GM21619 (cell line): ENCODE data around the gene TSKS.

ENCODE experiments used
- ATAC-seq: cut with Tn5 transposase; IDR thresholded peaks from one replicate; pipeline ENCODE4 v1.9.1; 2021; ENCODE audit not compliant: unreplicated experiment

Gene TSKS, protein sequence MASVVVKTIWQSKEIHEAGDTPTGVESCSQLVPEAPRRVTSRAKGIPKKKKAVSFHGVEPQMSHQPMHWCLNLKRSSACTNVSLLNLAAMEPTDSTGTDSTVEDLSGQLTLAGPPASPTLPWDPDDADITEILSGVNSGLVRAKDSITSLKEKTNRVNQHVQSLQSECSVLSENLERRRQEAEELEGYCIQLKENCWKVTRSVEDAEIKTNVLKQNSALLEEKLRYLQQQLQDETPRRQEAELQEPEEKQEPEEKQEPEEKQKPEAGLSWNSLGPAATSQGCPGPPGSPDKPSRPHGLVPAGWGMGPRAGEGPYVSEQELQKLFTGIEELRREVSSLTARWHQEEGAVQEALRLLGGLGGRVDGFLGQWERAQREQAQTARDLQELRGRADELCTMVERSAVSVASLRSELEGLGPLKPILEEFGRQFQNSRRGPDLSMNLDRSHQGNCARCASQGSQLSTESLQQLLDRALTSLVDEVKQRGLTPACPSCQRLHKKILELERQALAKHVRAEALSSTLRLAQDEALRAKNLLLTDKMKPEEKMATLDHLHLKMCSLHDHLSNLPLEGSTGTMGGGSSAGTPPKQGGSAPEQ

DNA sequence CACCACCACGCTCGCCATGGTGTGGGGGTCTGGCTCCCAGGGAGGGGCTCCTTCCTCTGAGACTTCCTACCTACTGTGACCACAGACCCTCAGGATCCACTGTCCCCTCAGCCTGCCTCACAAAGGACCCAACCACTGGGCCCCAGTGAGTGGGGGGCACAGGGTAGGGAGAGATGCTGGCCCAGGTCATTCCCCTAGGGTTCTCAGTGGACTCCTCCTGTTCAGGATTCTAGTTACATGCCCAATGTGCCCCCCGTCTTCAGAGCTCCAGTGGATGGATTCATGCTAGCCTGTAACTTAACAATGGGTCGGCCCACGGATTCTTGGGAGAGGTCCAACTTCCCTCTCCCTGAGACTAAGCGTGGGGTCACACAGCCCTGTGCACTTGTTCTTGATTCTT, at the start of gene TSKS:
Gene TSKS (minus strand): TSS at position 77 of the 400 bp plus-strand sequence. CDS start 59 bp downstream, at position 18.
- no peak for ATAC-seq

DNA sequence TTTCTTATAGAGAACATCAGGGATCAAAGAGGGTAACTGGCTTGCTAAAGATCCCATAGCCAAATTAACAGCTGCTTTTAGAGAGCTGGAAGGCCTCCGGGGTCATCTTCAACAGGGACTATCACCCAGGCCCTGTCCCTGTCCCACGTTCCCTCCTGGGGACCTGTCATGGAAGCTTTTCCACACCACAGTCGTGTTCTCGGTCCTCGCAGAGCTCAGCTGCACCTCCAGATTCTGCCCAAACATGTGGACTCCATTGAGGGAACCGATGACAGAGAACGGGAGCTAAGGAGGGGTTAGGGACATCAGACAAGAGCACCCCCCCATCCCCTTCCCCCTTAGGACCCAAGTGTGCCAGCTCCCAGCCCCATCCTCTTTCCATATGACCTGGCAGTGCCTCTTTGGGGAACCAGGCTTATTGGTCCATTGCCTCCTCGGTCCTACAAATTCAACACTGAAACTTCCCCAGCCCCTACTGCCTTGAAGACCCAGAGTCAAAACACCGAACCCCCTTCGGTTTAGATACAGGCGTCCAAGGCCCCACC, 49.4 kb upstream of the TSKS start:
- no peak for ATAC-seq

DNA sequence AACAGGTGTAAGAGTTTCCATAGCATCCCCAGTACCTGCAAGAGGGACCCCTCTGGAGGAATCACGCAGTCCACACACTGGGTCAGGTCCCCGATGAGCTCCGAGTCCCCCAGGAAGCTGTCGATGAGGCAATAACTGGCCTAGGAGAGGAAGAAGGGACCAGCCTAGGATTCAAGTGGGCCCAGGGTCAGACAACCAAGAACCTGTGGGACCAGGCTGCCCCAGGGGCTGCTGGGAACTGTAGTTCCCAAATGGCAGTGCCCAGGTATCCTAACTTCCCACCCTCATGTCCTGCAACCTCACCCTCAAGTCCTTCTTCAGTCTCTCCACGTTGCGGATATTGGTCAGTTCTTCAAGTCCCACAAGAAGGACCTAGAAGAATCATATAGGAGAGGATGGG, 48.2 kb upstream of the TSKS start:
- no peak for ATAC-seq

DNA sequence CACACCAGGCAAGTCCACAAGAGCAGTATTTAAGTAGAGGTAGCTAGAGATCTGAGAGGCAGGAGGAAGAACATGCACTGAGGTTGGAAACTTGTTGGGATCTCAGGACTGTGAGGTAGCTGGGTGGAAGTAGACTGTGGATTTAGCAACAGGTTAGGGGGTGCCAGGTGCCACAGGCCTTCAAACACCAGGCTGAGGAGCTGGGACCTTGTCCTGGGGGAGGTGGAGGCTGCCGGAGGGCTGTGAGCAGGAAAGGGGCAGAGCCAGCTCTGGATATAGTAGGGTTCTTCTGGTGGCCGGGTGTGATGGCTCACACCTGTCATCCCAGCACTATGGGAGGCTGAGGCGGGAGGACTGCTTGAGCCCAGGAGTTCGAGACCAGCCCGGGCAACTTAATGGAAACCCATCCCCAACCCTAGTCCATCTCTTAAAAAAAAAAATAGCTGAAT, 46.9 kb upstream of the TSKS start:
- no peak for ATAC-seq

DNA sequence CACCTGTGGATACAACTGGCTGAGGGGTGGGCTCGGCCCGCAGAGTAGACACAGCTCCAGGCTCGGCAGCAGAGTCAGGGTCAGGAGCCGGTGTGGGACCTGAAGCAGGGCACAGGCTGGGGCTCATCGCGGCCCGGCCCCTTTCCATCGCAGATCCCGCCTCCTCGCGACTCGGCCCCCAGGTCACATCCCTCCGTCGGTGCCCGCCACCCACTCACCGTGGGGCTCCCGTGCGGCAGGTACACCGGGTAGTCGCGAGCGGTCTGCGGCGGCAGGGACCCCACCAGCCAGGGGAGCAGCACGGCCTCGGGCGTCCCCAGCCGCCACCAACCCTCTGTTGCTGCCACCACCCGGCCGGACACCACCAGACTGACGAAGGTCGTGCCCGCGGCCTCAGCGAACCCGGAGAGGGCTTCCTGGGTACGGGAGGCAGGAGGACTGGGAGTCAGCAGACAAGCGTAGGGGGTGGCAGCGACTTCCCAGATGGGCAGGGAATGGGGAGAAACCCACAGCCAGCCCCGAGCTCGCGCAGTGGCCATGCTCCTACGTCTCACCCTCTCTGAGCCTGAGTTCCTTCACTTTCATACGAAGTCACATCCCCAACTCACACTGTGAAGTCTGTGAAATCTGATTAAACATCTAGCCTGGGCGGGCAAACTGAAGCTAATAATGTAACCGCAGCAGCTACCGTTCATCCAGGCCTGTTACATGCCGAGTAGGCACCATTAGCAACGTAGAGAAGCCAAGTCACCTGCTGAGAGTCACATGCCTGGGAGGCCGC, 46.2 kb upstream of the TSKS start:
- no peak for ATAC-seq

DNA sequence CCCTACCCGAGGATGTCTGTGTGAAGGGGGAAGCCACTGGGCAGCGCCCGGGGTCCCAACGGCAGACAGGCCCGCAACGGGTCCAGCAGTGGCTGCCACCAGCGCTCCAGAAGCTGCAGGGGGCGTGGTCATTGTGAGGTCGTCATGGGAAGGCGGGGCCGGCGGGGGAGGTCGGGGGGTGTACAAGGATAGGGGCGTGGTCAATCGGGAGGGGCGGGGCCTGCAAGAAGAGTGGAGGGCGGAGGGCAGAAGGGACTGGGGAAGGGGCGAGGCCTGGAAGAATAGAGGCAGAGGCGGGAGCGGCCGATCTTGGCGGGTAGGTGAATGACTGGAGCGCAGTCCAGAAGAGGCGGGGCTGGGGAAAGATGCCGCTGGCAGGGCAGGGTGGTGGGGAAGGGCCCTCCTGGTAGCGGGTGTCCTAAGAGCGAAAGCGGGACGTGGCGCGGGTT, 45.6 kb upstream of the TSKS start:
- no peak for ATAC-seq

DNA sequence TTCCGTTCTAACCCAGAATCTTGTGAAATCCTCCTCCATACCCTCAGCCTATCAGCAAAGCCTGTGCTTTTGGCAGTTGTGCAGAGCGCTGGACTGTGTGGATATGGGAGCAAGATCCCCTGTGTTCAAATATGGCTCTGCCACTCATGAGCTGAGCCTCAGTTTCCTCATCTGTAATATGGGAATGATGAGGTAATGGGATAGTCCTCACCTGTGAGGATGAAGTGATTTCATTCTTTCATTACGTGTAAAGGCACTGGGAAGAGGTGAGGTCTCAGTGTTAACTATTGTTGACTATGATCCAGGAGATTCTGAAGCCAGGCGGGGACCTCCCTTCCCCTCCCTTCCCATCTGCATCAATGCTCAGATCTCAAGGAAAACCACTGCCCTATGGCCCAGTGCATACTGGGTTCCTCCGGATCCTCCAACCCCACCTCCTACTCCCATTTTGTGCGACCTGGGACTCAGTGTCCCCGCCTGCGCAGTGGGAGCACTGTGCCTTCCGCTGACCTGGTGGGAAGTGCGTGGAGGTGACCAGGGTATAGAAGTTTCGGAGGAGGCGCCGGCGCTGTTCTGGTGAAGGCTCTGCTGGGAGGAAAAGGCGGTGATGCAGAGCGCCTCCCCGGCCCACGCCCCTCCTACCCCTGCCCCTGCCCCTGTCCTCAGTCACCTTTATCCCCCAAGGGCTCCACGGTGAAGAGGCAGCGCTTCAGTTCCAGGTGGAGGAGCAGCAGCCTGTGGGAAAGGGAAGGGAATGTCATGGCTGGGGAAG, 45.0 kb upstream of the TSKS start:
- ATAC-seq: no peak

DNA sequence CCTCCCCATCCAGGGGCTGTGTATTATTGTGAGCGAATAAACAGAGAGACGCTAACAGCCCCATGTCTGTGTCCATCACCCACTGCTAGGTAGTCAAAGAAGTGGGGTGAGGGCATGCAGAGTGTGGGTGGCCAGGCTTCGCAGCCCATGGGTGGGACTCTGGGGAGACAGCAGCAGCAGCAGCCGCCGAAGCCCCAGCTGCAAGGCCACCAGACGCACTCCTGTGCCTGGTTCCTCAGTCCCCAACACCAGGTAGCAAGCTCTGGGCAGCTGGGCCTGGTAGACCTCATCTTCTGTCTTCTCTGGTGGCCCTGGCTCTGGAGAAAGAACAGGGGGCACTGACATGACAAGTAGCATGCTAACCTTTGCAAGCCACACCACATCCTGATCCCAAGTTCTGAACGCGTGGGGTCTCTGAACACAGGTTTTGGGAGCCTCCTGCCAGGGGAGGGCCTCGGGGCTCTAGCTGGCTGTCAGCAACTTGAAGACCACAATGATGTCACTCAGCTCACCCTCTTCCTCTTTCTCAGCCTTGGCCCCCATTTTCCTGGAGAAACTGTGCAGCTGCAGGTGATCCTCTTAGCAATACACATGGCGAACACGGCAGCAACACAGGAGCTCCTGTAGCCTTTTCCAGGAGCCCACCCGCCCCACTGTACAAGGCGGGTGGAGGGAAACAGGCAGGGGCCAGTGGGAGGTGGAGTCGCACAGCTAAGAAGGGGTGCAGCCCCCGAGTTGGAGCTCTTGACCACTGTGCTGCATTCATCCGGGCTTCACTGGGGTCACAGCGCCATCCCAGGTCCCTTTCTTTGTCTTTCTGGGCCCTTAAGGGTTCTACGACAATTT, 44.2 kb upstream of the TSKS start:
- no peak for ATAC-seq

DNA sequence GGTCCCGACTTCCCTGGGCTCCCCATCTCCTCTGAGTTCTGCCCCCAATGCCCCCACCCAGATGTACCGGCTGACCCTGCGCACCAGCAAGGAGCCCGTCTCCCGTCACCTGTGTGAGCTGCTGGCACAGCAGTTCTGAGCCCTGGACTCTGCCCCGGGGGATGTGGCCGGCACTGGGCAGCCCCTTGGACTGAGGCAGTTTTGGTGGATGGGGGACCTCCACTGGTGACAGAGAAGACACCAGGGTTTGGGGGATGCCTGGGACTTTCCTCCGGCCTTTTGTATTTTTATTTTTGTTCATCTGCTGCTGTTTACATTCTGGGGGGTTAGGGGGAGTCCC, 43.5 kb upstream of the TSKS start:
- ATAC-seq: no peak

DNA sequence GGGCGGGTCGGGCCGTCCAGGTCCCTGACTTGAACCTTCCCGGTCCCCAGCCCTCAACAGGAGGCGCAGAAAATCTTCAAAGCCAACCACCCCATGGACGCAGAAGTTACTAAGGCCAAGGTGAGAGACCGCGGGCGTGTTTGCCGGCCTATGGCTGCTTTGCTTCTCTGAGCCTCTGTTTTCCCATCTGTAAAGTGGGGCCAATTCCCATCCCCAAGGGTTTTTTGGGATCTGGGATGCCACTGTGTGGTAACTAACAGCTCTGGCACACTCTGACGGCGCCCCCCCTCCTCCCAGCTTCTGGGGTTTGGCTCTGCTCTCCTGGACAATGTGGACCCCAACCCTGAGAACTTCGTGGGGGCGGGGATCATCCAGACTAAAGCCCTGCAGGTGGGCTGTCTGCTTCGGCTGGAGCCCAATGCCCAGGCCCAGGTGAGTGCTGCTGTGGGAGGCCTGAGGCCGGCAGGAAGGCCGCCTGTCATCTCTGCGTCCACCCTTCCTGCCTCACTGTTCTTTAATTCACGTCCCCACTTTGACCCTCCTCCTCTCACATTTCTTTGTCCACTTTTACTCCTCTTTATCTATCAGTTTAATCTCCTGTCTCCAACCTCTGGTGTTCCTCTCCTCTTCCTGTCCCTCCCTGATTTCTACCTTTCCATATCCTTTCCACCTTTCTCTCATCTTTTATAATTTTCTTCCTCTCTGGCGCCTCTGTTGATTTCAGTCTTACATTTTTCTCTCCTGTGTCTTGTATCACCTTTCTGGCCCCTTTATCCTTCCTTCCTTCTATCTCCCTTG, 42.9 kb upstream of the TSKS start:
- no peak for ATAC-seq

DNA sequence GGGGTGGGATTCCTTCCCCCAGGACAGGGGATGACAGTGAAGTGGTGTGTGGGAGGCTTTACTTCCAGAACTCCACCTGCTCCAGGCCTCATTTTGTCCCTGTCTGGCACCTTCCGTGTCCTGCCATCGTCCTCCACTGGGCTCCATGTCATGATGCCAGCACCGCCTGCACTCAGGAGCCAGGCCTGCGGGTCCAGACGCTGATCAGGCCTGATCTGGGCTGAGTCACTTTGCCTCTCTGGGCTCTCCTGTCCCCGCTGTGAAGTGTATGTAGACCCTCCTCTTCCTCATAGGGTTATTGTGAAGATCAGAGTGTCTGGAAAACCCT, 40.4 kb upstream of the TSKS start:
- ATAC-seq: no peak

DNA sequence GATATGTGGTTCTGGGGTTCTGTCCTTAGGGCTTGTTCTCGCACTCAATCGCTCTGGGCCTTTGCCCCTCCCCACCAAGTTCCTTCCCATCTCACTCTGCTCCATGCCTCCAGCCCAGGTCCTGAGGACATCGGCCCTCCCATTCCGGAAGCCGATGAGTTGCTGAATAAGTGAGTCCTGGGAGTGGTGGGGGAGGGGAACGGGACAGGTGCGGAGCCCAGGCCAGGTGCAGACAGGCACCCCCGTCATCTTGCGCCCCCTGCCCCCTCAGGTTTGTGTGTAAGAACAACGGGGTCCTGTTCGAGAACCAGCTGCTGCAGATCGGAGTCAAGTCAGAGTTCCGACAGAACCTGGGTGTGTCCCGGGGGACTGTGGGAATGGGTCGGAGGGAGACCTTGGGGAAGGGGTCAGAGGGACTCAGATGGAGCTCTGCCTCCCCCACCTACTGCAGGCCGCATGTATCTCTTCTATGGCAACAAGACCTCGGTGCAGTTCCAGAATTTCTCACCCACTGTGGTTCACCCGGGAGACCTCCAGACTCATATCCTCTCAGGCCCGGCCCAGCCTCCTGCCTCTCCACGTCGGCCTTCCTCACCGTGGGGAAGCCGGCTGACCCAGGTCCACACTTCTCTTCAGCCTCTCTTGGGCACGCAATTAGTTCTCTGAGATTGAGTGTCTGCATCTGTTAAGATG, 39.9 kb upstream of the TSKS start:
- ATAC-seq: no peak

DNA sequence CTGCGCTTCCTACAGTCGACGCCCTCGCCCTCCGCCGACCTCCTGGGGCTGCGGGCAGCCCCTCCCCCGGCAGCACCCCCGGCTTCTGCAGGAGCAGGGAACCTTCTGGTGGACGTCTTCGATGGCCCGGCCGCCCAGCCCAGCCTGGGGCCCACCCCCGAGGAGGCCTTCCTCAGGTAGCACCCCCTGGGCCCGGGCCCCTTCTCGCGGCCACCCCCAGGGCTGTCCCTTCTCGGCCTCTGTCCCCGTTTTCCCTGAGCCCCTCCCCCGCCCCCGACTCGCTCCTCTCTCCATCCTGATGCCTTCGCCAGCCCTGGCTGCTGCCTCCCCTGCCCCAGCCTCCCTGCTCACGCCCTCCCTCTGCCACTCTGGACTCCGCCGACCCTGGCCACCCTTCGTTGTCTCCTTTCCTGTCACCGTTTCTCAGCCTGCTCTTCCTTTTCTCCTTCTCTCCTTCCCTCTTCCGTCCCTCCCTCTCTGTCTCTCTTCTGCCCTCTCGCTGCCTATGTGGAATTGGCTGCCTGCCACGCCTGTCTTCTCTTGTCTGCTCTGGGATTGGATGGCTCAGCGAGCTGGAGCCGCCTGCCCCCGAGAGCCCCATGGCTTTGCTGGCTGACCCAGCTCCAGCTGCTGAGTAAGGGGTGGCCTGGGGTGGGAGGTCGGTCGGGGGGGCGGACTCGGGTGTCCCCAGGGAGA, 39.0 kb upstream of the TSKS start:
- no peak for ATAC-seq

DNA sequence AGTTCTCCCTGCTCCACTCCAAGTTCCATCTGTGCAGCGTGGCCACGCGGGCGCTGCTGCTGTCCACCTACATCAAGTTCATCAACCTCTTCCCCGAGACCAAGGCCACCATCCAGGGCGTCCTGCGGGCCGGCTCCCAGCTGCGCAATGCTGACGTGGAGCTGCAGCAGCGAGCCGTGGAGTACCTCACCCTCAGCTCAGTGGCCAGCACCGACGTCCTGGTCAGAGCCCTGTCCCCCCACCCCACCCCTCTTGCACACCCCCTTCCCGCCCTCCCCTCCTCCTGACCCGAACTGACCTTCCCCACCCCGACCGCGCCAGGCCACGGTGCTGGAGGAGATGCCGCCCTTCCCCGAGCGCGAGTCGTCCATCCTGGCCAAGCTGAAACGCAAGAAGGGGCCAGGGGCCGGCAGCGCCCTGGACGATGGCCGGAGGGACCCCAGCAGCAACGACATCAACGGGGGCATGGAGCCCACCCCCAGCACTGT, 38.3 kb upstream of the TSKS start:
- ATAC-seq: no peak

DNA sequence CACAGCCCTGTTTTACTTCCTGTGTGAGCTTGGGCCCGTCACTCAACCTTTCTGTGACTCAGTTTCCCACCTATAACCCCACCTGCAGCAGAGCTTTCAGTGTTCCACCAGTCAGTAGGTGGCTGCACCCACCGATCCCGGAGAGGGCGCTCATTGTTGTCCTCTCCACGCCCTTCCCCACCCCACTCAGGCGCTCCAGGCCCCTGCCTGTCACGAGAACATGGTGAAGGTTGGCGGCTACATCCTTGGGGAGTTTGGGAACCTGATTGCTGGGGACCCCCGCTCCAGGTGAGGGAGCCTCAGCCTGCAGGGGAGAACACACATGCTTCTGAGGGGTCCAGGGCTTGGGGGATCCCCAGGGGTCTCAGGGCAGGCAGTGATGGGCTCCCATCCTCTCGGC, 37.7 kb upstream of the TSKS start:
- ATAC-seq: no peak

DNA sequence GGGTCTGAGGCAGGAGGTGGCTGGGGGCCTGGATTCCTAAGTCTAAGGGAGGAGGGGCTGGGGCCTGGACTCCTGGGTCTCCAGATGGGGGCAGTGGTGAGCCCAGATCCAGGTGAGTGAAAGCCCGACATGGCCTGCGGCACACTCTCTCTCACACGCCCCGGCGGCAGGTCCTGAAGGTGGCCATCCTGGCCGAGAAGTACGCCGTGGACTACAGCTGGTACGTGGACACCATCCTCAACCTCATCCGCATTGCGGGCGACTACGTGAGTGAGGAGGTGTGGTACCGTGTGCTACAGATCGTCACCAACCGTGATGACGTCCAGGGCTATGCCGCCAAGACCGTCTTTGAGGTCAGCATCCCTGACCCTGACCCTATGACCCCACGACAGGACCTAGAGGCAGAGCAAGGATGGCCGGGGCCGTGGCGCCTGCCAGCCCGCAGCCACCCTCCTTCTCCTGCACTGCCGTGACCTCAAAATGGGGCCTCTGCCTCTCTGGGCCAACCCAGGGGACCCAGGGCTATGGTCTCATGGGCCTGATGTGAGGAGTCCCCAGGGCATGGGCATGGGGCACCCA, 36.8 kb upstream of the TSKS start:
- ATAC-seq: no peak

DNA sequence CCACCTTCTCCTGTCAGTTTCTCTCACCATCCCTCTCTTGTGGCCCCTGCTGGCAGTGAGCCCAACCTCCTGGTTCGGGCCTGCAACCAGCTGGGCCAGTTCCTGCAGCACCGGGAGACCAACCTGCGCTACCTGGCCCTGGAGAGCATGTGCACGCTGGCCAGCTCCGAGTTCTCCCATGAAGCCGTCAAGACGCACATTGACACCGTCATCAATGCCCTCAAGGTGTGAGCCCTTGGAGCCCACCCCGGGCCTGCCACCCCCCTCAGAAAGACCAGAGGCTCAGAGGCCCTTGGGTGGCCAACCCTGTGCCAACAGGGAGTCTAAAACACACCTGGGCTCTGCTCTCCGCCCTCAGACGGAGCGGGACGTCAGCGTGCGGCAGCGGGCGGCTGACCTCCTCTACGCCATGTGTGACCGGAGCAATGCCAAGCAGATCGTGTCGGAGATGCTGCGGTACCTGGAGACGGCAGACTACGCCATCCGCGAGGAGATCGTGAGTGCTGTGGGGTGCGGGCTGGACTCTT, 36.2 kb upstream of the TSKS start:
- ATAC-seq: no peak
